ENCODE measurements around the gene TREH.
A peak's percentile ranks its signal among the peaks of the same experiment; 100 is the strongest.
"Not testable (repeated sequence)": the region's sequence is repeated elsewhere in the genome, so short reads cannot be mapped to it uniquely, and the experiment has no call there.

Gene TREH

GRCh38 chr11:118612378-118612777 lies 67.1 kb downstream of the TREH start:
- in situ Hi-C loops (cut with MboI; ENCODE audit: low sequenced_read_pairs, unreplicated experiment), result no loop called here
- no peak for DNase-seq (ENCODE audit: low spot score)
- TF ChIP-seq CTCF (IDR thresholded peaks at IDR 0.05; ENCODE audit: borderline replicate concordance, control extremely low read depth, extremely low read depth, insufficient read depth, missing control alignments), result no peak

- in situ Hi-C loops (cut with MboI; ENCODE audit: low sequenced_read_pairs, unreplicated experiment); DNase-seq (ENCODE audit: low spot score): not testable (repeated sequence)
Measured at GRCh38 chr11:118611433-118611795, 68.0 kb downstream of the TREH start.

- TF ChIP-seq CTCF (IDR thresholded peaks at IDR 0.05; ENCODE audit: borderline replicate concordance, control extremely low read depth, extremely low read depth, insufficient read depth, missing control alignments), result peak; percentile 87
- peak; percentile 87 for DNase-seq (ENCODE audit: low spot score)
- in situ Hi-C loops (cut with MboI; ENCODE audit: low sequenced_read_pairs, unreplicated experiment), result no loop called here
Measured at GRCh38 chr11:118610773-118611432, 68.5 kb downstream of the TREH start.

GRCh38 chr11:118610225-118610772 lies 69.2 kb downstream of the TREH start:
- peak; percentile 33 for DNase-seq (ENCODE audit: low spot score)
- in situ Hi-C loops (cut with MboI; ENCODE audit: low sequenced_read_pairs, unreplicated experiment), result no loop called here
- no peak for TF ChIP-seq CTCF (IDR thresholded peaks at IDR 0.05; ENCODE audit: borderline replicate concordance, control extremely low read depth, extremely low read depth, insufficient read depth, missing control alignments)

- TF ChIP-seq CTCF (IDR thresholded peaks at IDR 0.05; ENCODE audit: borderline replicate concordance, control extremely low read depth, extremely low read depth, insufficient read depth, missing control alignments), result no peak
- in situ Hi-C loops (cut with MboI; ENCODE audit: low sequenced_read_pairs, unreplicated experiment), result no loop called here
- DNase-seq (ENCODE audit: low spot score), result no peak
Measured at GRCh38 chr11:118609380-118610224, 69.8 kb downstream of the TREH start.

GRCh38 chr11:118608360-118609227 lies 70.9 kb downstream of the TREH start:
- no peak for TF ChIP-seq CTCF (IDR thresholded peaks at IDR 0.05; ENCODE audit: borderline replicate concordance, control extremely low read depth, extremely low read depth, insufficient read depth, missing control alignments)
- in situ Hi-C loops (cut with MboI; ENCODE audit: low sequenced_read_pairs, unreplicated experiment), result no loop called here
- DNase-seq (ENCODE audit: low spot score), result peak; percentile 55
